GM12878 (cell line): ENCODE results near the gene SEPTIN1.

Experiments used
- EED ChIP-seq: sonication (generic); IDR thresholded peaks from 2 replicates; pipeline ENCODE4 v1.6.1; 2016; ENCODE audit warnings: antibody characterized with exemption, low read depth
- TF ChIP-seq, protein P1 (sequence below), 3 experiments: IDR thresholded peaks in 2 of 3; conservative IDR thresholded peaks in 1 of 3; 2 replicates each; pipeline ENCODE4 v1.5.1; 2011; ENCODE audit warnings: low read depth in 3 of 3, low read length in 3 of 3, mild to moderate bottlenecking in 3 of 3, control low read depth in 2 of 3, moderate library complexity in 2 of 3, inconsistent platforms in 1 of 3, mixed read lengths in 1 of 3; ENCODE audit not compliant: control insufficient read depth in 2 of 3, insufficient read depth in 1 of 3; ENCODE audit errors: extremely low read depth in 1 of 3

DNA sequence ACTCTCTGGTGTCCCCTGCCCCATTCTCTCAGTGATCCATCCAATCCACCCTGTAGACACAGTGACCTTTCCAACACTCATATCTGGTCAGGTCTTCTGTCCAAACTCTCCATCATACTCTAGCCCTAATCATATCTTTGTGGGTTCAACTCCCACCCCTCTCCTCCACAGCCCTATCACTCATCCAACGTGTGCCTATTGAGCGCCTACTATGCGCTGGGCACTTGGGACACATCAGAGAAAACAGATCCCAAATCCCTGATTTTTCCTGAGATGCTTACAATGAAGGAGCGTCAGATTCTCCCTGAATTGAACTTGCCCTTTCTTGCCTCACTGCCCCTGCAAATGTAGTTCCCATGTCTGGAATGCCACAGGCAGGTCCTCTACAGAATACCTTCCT, 45.7 kb upstream of the SEPTIN1 start:
- TF ChIP-seq, protein P1, sequence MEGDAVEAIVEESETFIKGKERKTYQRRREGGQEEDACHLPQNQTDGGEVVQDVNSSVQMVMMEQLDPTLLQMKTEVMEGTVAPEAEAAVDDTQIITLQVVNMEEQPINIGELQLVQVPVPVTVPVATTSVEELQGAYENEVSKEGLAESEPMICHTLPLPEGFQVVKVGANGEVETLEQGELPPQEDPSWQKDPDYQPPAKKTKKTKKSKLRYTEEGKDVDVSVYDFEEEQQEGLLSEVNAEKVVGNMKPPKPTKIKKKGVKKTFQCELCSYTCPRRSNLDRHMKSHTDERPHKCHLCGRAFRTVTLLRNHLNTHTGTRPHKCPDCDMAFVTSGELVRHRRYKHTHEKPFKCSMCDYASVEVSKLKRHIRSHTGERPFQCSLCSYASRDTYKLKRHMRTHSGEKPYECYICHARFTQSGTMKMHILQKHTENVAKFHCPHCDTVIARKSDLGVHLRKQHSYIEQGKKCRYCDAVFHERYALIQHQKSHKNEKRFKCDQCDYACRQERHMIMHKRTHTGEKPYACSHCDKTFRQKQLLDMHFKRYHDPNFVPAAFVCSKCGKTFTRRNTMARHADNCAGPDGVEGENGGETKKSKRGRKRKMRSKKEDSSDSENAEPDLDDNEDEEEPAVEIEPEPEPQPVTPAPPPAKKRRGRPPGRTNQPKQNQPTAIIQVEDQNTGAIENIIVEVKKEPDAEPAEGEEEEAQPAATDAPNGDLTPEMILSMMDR (IDR thresholded peaks at IDR 0.05 in 2 of 3, conservative IDR thresholded peaks at IDR 0.05 in 1 of 3; ENCODE audit: control insufficient read depth in 2 of 3, extremely low read depth in 1 of 3, insufficient read depth in 1 of 3, low read depth in 3 of 3, low read length in 3 of 3), result no peak
- TF ChIP-seq EED, result no peak
